ENCODE data around the gene OR52I1.

Gene OR52I1

GRCh38 chr11:4642043-4642442 lies 48.2 kb downstream of the OR52I1 start:
- Histone ChIP-seq H3K4me3 (replicated peaks; ENCODE audit: insufficient read depth, low read length) (no peak overlapping the region), H3K27ac (replicated peaks) (no peak overlapping the region), H3K27me3 (ENCODE audit: insufficient read depth, poor library complexity, severe bottlenecking) (peaks cover 2% of the 10 kb centered on the region)
- DNase-seq (ENCODE audit: low read depth in 1 of 2, low spot score in 1 of 2) = no peak
- TF ChIP-seq REST (IDR thresholded peaks at IDR 0.05; ENCODE audit: insufficient replicate concordance, low read depth) = no peak
- TF ChIP-seq GABPA (IDR thresholded peaks at IDR 0.05; ENCODE audit: low read depth) = no peak
- no peak for TF ChIP-seq SPI1 (IDR thresholded peaks at IDR 0.05; ENCODE audit: borderline replicate concordance, low read depth)
- no peak for TF ChIP-seq CTCF (IDR thresholded peaks at IDR 0.05; ENCODE audit: insufficient read depth, low read length)
- TF ChIP-seq POLR2AphosphoS5 (IDR thresholded peaks at IDR 0.05; ENCODE audit: low read depth) = no peak

GRCh38 chr11:4643076-4643475 lies 49.2 kb downstream of the OR52I1 start:
- DNase-seq (ENCODE audit: low read depth in 1 of 2, low spot score in 1 of 2) = no peak
- no peak for TF ChIP-seq CTCF (IDR thresholded peaks at IDR 0.05; ENCODE audit: insufficient read depth, low read length)
- TF ChIP-seq REST (IDR thresholded peaks at IDR 0.05; ENCODE audit: insufficient replicate concordance, low read depth) = no peak
- no peak for TF ChIP-seq GABPA (IDR thresholded peaks at IDR 0.05; ENCODE audit: low read depth)
- TF ChIP-seq SPI1 (IDR thresholded peaks at IDR 0.05; ENCODE audit: borderline replicate concordance, low read depth) = no peak
- TF ChIP-seq POLR2AphosphoS5 (IDR thresholded peaks at IDR 0.05; ENCODE audit: low read depth) = no peak
- Histone ChIP-seq H3K27ac (replicated peaks) (no peak overlapping the region), H3K4me3 (replicated peaks; ENCODE audit: insufficient read depth, low read length) (no peak overlapping the region), H3K27me3 (ENCODE audit: insufficient read depth, poor library complexity, severe bottlenecking) (peaks cover 2% of the 10 kb centered on the region)

GRCh38 chr11:4643682-4644081 lies 49.8 kb downstream of the OR52I1 start, which contains the start of gene OR51E1:
OR51E1 (plus strand) TSS chr11:4643982; CDS start chr11:4652527, 8,545 bp downstream.
- no peak for DNase-seq (ENCODE audit: low read depth in 1 of 2, low spot score in 1 of 2)
- Histone ChIP-seq H3K27ac (replicated peaks) (no peak within 1 kb of the TSS), H3K4me3 (replicated peaks; ENCODE audit: insufficient read depth, low read length) (no peak within 1 kb of the TSS), H3K27me3 (ENCODE audit: insufficient read depth, poor library complexity, severe bottlenecking) (peaks cover 2% of the 10 kb centered on the region)
- no peak for TF ChIP-seq GABPA (IDR thresholded peaks at IDR 0.05; ENCODE audit: low read depth)
- no peak for TF ChIP-seq SPI1 (IDR thresholded peaks at IDR 0.05; ENCODE audit: borderline replicate concordance, low read depth)
- TF ChIP-seq REST (IDR thresholded peaks at IDR 0.05; ENCODE audit: insufficient replicate concordance, low read depth) = no peak
- TF ChIP-seq POLR2AphosphoS5 (IDR thresholded peaks at IDR 0.05; ENCODE audit: low read depth) = no peak
